ENCODE measurements around the gene INPP1. TPM values are rescaled to one million over a fixed set of nuclear protein-coding genes. Genes with fewer than 3 reads are reported as not detected.

INPP1 gene
- total and polyA plus RNA-seq, 8 donors: 11.5 to 31.0 (median 15.4) TPM

- H3K9me3 ChIP-seq: no peaks in the 10 kb centered on the region
- intact Hi-C loops (cut with DNase I): no loop called here
- no peak for TF ChIP-seq CTCF (IDR thresholded peaks at IDR 0.05)
- FAIRE-seq (no peak), DNase-seq (no peak), ATAC-seq (no peak)
- peaks cover 0 to 17% (median 16%) of the 10 kb centered on the region in 3 donors for H3K4me1 ChIP-seq
- H3K27ac ChIP-seq: peak overlapping the region in 3 of 4 donors; percentile 80 to 98 (median 98)
- WGBS, 2 donors: 84 to 85% methylated on average over 4 of the region's 4 CpGs
- no peaks in the 10 kb centered on the region for H3K27me3 ChIP-seq
- no peaks in the 10 kb centered on the region for H3K36me3 ChIP-seq
- no peak overlapping the region for H3K4me3 ChIP-seq
These were observed 22.7 kb upstream of the INPP1 start for GRCh38 chr2:190320696-190321095.

- DNase-seq (no peak), ATAC-seq (no peak), FAIRE-seq (no peak)
- intact Hi-C loops (cut with DNase I): no loop called here
- no peak for TF ChIP-seq CTCF (IDR thresholded peaks at IDR 0.05)
- H3K4me3 ChIP-seq: no peak overlapping the region
- no peak overlapping the region for H3K27ac ChIP-seq
- no peaks in the 10 kb centered on the region for H3K36me3 ChIP-seq
- H3K9me3 ChIP-seq: no peaks in the 10 kb centered on the region
- peaks cover 0 to 7% (median 5%) of the 10 kb centered on the region in 3 donors for H3K4me1 ChIP-seq
- no peaks in the 10 kb centered on the region for H3K27me3 ChIP-seq
These were observed 20.0 kb upstream of the INPP1 start for GRCh38 chr2:190323406-190323805.

GRCh38 chr2:190325588-190325987, 17.8 kb upstream of the INPP1 start:
- Histone ChIP-seq H3K27ac (no peak overlapping the region), H3K4me1 (peaks cover 0 to 2% (median 1%) of the 10 kb centered on the region in 3 donors), H3K9me3 (no peaks in the 10 kb centered on the region), H3K27me3 (no peaks in the 10 kb centered on the region), H3K4me3 (no peak overlapping the region), H3K36me3 (no peaks in the 10 kb centered on the region)
- DNase-seq (no peak), FAIRE-seq (no peak), ATAC-seq (no peak)
- intact Hi-C loops (cut with DNase I): no loop called here
- 49 to 53% methylated on average over 2 of the region's 2 CpGs for WGBS, 2 donors
- TF ChIP-seq CTCF (IDR thresholded peaks at IDR 0.05): no peak

GRCh38 chr2:190327867-190328572, 15.4 kb upstream of the INPP1 start:
- H3K27me3 ChIP-seq: no peaks in the 10 kb centered on the region
- TF ChIP-seq CTCF (IDR thresholded peaks at IDR 0.05): no peak
- no peak overlapping the region for H3K4me3 ChIP-seq
- intact Hi-C loops (cut with DNase I): no loop called here
- H3K9me3 ChIP-seq: no peaks in the 10 kb centered on the region
- FAIRE-seq (no peak), DNase-seq (no peak), ATAC-seq (no peak)
- 66 to 73% methylated on average over 4 of the region's 4 CpGs for WGBS, 2 donors
- H3K36me3 ChIP-seq: no peaks in the 10 kb centered on the region
- peaks cover 0 to 5% (median 0%) of the 10 kb centered on the region in 3 donors for H3K4me1 ChIP-seq
- no peak overlapping the region for H3K27ac ChIP-seq

- intact Hi-C loops (cut with DNase I): no loop called here
- WGBS, 2 donors: 83 to 85% methylated on average over 3 of the region's 3 CpGs
- Histone ChIP-seq H3K4me3 (no peak overlapping the region), H3K27me3 (no peaks in the 10 kb centered on the region), H3K9me3 (no peaks in the 10 kb centered on the region), H3K4me1 (peaks cover 0 to 12% (median 0%) of the 10 kb centered on the region in 3 donors), H3K36me3 (no peaks in the 10 kb centered on the region), H3K27ac (no peak overlapping the region)
- ATAC-seq (peak in 2 of 4 donors; percentile 32 to 60), DNase-seq (no peak), FAIRE-seq (peak; percentile 51)
- no peak for TF ChIP-seq CTCF (IDR thresholded peaks at IDR 0.05)
These were observed 14.7 kb upstream of the INPP1 start for GRCh38 chr2:190328573-190329147.
